ENCODE results near the gene ACTN1.

- TF ChIP-seq SIN3A (IDR thresholded peaks at IDR 0.05; ENCODE audit: borderline replicate concordance, low read depth, low read length) (no peak), CTCF (IDR thresholded peaks at IDR 0.05) (no peak), TAF1 (IDR thresholded peaks at IDR 0.05; ENCODE audit: borderline replicate concordance, low read depth, low read length) (no peak), ELF1 (IDR thresholded peaks at IDR 0.05) (no peak), MAX (IDR thresholded peaks at IDR 0.05; ENCODE audit: low read depth) (no peak), POLR2AphosphoS5 (IDR thresholded peaks at IDR 0.05; ENCODE audit: low read depth, low read length) (no peak), NRF1 (IDR thresholded peaks at IDR 0.05; ENCODE audit: low read depth, low read length) (no peak), EP300 (IDR thresholded peaks at IDR 0.05; ENCODE audit: borderline replicate concordance in 1 of 2, low read depth in 1 of 2, low read length in 1 of 2) (no peak), YY1 (IDR thresholded peaks at IDR 0.05; ENCODE audit: low read depth) (no peak), REST (IDR thresholded peaks at IDR 0.05; ENCODE audit: low read depth, low read length) (no peak), EZH2phosphoT487 (IDR thresholded peaks at IDR 0.05; ENCODE audit: borderline replicate concordance, low read depth) (no peak), NFIC (IDR thresholded peaks at IDR 0.05; ENCODE audit: borderline replicate concordance) (no peak), USF2 (IDR thresholded peaks at IDR 0.05; ENCODE audit: borderline replicate concordance, low read depth, low read length) (no peak), TCF12 (IDR thresholded peaks at IDR 0.05) (no peak)
Observed at GRCh38 chr14:68973639-68974038, 5.5 kb downstream of the ACTN1 start.
